Thyroid gland (tissue), 4 donors: ENCODE results near the gene LDB3.

Experiments
- POLR2A ChIP-seq, 2 donors: fragments of 450-650 bp; IDR thresholded peaks; one replicate each; pipeline ENCODE4 v1.6.1; 2017; ENCODE audit warnings: antibody characterized with exemption in 2 of 2, mild to moderate bottlenecking in 2 of 2, moderate library complexity in 1 of 2
- TF ChIP-seq, protein P1 (sequence below), 6 experiments: fragments of 200-600 bp in 3 of 6; fragments of 450-650 bp in 3 of 6; sonication (generic) in 3 of 6; IDR thresholded peaks; one replicate each; pipeline ENCODE4 v1.5.1; 2016 to 2019; ENCODE audit warnings: antibody characterized with exemption in 6 of 6, mild to moderate bottlenecking in 2 of 6, inconsistent platforms in 1 of 6, moderate library complexity in 1 of 6

- TF ChIP-seq, protein P1, sequence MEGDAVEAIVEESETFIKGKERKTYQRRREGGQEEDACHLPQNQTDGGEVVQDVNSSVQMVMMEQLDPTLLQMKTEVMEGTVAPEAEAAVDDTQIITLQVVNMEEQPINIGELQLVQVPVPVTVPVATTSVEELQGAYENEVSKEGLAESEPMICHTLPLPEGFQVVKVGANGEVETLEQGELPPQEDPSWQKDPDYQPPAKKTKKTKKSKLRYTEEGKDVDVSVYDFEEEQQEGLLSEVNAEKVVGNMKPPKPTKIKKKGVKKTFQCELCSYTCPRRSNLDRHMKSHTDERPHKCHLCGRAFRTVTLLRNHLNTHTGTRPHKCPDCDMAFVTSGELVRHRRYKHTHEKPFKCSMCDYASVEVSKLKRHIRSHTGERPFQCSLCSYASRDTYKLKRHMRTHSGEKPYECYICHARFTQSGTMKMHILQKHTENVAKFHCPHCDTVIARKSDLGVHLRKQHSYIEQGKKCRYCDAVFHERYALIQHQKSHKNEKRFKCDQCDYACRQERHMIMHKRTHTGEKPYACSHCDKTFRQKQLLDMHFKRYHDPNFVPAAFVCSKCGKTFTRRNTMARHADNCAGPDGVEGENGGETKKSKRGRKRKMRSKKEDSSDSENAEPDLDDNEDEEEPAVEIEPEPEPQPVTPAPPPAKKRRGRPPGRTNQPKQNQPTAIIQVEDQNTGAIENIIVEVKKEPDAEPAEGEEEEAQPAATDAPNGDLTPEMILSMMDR (IDR thresholded peaks at IDR 0.05), result no peak
- TF ChIP-seq POLR2A (IDR thresholded peaks at IDR 0.05), result no peak
These were observed 8.4 kb upstream of the LDB3 start for GRCh38 chr10:86659721-86660453.
